ENCODE results near the gene TOMM7. TPM values are rescaled to one million over a fixed set of nuclear protein-coding genes. Genes with fewer than 3 reads are reported as not detected.

TOMM7 gene
- total and polyA plus RNA-seq, 9 of the 15 experiments (the other 6 are each of a cell fraction or from before 2014, with no cell fraction given) = 283 to 1,717 (median 638) TPM

DNA sequence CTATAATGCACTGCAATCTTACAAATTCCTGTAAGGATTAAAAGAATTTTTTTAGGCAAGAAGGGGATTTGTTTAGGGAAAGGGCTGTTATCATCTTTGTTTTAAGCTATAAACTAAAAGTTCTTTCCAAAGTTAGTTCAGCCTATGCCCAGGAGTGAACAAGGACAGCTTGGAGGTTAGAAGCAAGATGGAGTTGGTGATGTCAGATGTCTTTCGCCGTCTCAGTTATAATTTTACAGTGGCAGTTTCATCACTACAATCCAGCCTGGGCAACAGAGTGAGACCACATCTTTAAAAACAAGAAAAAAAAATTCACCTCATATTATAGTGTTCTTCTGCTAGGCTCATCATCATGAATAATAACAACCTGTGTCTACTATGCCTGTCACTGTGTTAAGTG, 2.1 kb upstream of the TOMM7 start (continued):
- TF ChIP-seq FOXA3 (CRISPR knock-in tag; conservative IDR thresholded peaks at IDR 0.05 in 1 of 2, IDR thresholded peaks at IDR 0.05 in 1 of 2) = no peak
- no peak for TF ChIP-seq NFIX (CRISPR knock-in tag; IDR thresholded peaks at IDR 0.05; ENCODE audit: low read depth)
- TF ChIP-seq ETV1 (tag; conservative IDR thresholded peaks at IDR 0.05; ENCODE audit: low read depth) = no peak
- TF ChIP-seq ZNF134 (CRISPR knock-in tag; conservative IDR thresholded peaks at IDR 0.05) = no peak
- no peak for TF ChIP-seq DACH1 (IDR thresholded peaks at IDR 0.05; ENCODE audit: partially characterized antibody)
- TF ChIP-seq, protein P1, sequence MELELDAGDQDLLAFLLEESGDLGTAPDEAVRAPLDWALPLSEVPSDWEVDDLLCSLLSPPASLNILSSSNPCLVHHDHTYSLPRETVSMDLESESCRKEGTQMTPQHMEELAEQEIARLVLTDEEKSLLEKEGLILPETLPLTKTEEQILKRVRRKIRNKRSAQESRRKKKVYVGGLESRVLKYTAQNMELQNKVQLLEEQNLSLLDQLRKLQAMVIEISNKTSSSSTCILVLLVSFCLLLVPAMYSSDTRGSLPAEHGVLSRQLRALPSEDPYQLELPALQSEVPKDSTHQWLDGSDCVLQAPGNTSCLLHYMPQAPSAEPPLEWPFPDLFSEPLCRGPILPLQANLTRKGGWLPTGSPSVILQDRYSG (tag; conservative IDR thresholded peaks at IDR 0.05; ENCODE audit: low read depth) = peak; percentile 35; the same call in 1 of the 2 replicates
- no peak for TF ChIP-seq ZNF764 (CRISPR knock-in tag; IDR thresholded peaks at IDR 0.05; ENCODE audit: low read depth)
- TF ChIP-seq ZNF354B (CRISPR knock-in tag; IDR thresholded peaks at IDR 0.05) = no peak
- TF ChIP-seq DDX20 (tag; IDR thresholded peaks at IDR 0.05; ENCODE audit: low read depth) = peak; percentile 68; the same call in 1 of the 2 replicates
- no peak for TF ChIP-seq SP2 (IDR thresholded peaks at IDR 0.05; ENCODE audit: extremely low read depth, low read depth, low read length, poor library complexity, severe bottlenecking)
- TF ChIP-seq POLR2A (conservative IDR thresholded peaks at IDR 0.05) = no peak
- TF ChIP-seq NEUROD1 (IDR thresholded peaks at IDR 0.05; ENCODE audit: borderline replicate concordance, low read depth, low read length, partially characterized antibody) = no peak
- peak; percentile 71; the same call in 1 of the 2 replicates for TF ChIP-seq PTTG1 (tag; IDR thresholded peaks at IDR 0.05; ENCODE audit: low read depth)
- TF ChIP-seq PHB2 (IDR thresholded peaks at IDR 0.05; ENCODE audit: low read depth) = no peak
- TF ChIP-seq, protein P2, sequence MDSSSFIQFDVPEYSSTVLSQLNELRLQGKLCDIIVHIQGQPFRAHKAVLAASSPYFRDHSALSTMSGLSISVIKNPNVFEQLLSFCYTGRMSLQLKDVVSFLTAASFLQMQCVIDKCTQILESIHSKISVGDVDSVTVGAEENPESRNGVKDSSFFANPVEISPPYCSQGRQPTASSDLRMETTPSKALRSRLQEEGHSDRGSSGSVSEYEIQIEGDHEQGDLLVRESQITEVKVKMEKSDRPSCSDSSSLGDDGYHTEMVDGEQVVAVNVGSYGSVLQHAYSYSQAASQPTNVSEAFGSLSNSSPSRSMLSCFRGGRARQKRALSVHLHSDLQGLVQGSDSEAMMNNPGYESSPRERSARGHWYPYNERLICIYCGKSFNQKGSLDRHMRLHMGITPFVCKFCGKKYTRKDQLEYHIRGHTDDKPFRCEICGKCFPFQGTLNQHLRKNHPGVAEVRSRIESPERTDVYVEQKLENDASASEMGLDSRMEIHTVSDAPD (CRISPR knock-in tag; IDR thresholded peaks at IDR 0.05) = no peak
- TF ChIP-seq, protein P3, sequence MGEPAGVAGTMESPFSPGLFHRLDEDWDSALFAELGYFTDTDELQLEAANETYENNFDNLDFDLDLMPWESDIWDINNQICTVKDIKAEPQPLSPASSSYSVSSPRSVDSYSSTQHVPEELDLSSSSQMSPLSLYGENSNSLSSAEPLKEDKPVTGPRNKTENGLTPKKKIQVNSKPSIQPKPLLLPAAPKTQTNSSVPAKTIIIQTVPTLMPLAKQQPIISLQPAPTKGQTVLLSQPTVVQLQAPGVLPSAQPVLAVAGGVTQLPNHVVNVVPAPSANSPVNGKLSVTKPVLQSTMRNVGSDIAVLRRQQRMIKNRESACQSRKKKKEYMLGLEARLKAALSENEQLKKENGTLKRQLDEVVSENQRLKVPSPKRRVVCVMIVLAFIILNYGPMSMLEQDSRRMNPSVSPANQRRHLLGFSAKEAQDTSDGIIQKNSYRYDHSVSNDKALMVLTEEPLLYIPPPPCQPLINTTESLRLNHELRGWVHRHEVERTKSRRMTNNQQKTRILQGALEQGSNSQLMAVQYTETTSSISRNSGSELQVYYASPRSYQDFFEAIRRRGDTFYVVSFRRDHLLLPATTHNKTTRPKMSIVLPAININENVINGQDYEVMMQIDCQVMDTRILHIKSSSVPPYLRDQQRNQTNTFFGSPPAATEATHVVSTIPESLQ (CRISPR knock-in tag; IDR thresholded peaks at IDR 0.05) = no peak
- no peak for TF ChIP-seq ETV6 (IDR thresholded peaks at IDR 0.05; ENCODE audit: borderline replicate concordance in 1 of 2, low read depth in 2 of 2, low read length in 1 of 2)
- TF ChIP-seq ETV6 (CRISPR knock-in tag; IDR thresholded peaks at IDR 0.05; ENCODE audit: borderline replicate concordance) = no peak
- no peak for TF ChIP-seq PHF21A (IDR thresholded peaks at IDR 0.05; ENCODE audit: borderline replicate concordance, low read depth)
- peak; percentile 79 for TF ChIP-seq PTRF (tag; IDR thresholded peaks at IDR 0.05)
- TF ChIP-seq, protein P4, sequence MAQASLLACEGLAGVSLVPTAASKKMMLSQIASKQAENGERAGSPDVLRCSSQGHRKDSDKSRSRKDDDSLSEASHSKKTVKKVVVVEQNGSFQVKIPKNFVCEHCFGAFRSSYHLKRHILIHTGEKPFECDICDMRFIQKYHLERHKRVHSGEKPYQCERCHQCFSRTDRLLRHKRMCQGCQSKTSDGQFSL (CRISPR knock-in tag; IDR thresholded peaks at IDR 0.05) = no peak
- TF ChIP-seq, protein P4 (tag; IDR thresholded peaks at IDR 0.05) = peak in 1 of 2 experiments; percentile 79; a peak in 1 of 4 replicates
- TF ChIP-seq SAFB (IDR thresholded peaks at IDR 0.05; ENCODE audit: borderline replicate concordance, low read depth, low read length) = no peak
- no peak for TF ChIP-seq NFE2 (IDR thresholded peaks at IDR 0.05; ENCODE audit: low read depth)

All from K562 (cell line).